HepG2 (cell line): Measurements from ENCODE around the gene LRRC8E. TPM values are rescaled to one million over a fixed set of nuclear protein-coding genes. Genes with fewer than 3 reads are reported as not detected.
A peak's percentile ranks its signal among the peaks of the same experiment; 100 is the strongest.

Experiments
- ATAC-seq: fragments of 200-7000 bp; cut with Tn5 transposase; 3 replicates; pipeline ENCODE4 v1.9.1; 2020; ENCODE audit warnings: mild to moderate bottlenecking, moderate library complexity
- BruUV-seq: library from RNA; stranded (reverse); fragments of 400-500 nt; replicated peaks from 2 replicates; lab custom pipeline; 2021; lab: Mats Ljungman, UMichigan
- CTCF ChIA-PET: fragments of 300-600 bp; formaldehyde crosslinking; extraction: SDS; loops from one replicate; lab custom pipeline; 2021; ENCODE audit warnings: low total read pairs, inconsistent platforms, low intra/inter-chr PET ratio; lab: Yijun Ruan, JAX
- POLR2A ChIA-PET: fragments of 350-600 bp; sonication (Branson Sonifier 250); formaldehyde crosslinking; loops from one replicate; lab custom pipeline; 2020; ENCODE audit warnings: antibody characterized with exemption, inconsistent platforms; lab: Yijun Ruan, JAX
- DNase-seq: peaks from one replicate; pipeline ENCODE4 v3.0.0-alpha.2; 2015; ENCODE audit warnings: low spot score
- FAIRE-seq: peaks from 3 replicates; lab custom pipeline; 2011; peaks lifted over from hg19 to GRCh38; lab: Jason Lieb, UNC
- H2AFZ ChIP-seq: one replicate; pipeline ENCODE4 v1.6.1; 2011; ENCODE audit warnings: low read length, inconsistent platforms
- H3K27ac ChIP-seq: fragments of 300-600 bp; 3 replicates; pipeline ENCODE4 v1.8.0; 2011; ENCODE audit warnings: mixed run types, mild to moderate bottlenecking, mixed read lengths, low read length, inconsistent platforms; ENCODE audit not compliant: insufficient read depth; ENCODE audit errors: extremely low read length
- H3K27me3 ChIP-seq, 2 experiments: fragments of 200-600 bp in 1 of 2; 2 replicates in 1 of 2; 3 replicates in 1 of 2; pipeline versions ENCODE4 v1.6.0 to v1.8.0; 2011; ENCODE audit warnings: low read length in 2 of 2, mild to moderate bottlenecking in 2 of 2, moderate library complexity in 2 of 2, inconsistent platforms in 1 of 2; ENCODE audit not compliant: insufficient read depth in 2 of 2, control insufficient read depth in 1 of 2
- H3K36me3 ChIP-seq, 2 experiments: fragments of 200-600 bp in 1 of 2; replicated peaks in 1 of 2; 2 replicates in 1 of 2; 3 replicates in 1 of 2; pipeline versions ENCODE4 v1.5.1 to v1.8.0; 2011; ENCODE audit warnings: low read length in 2 of 2, inconsistent platforms in 1 of 2; ENCODE audit not compliant: insufficient read depth in 2 of 2, control insufficient read depth in 1 of 2
- H3K4me1 ChIP-seq: 2 replicates; pipeline ENCODE4 v1.5.1; 2012; ENCODE audit warnings: low read length, inconsistent platforms; ENCODE audit not compliant: insufficient read depth
- H3K4me2 ChIP-seq: 2 replicates; pipeline ENCODE4 v1.6.0; 2011; ENCODE audit warnings: low read depth, low read length, inconsistent platforms
- H3K4me3 ChIP-seq, 3 experiments: fragments of 200-600 bp in 1 of 3; sonication (generic), shearing (Covaris generic) in 1 of 3; replicated peaks in 1 of 3; 2 replicates each; pipeline ENCODE4 v1.5.1; 2011 to 2016; ENCODE audit warnings: low read length in 3 of 3, inconsistent platforms in 2 of 3, low read depth in 2 of 3, mild to moderate bottlenecking in 2 of 3, control low read depth in 1 of 3, mixed read lengths in 1 of 3; ENCODE audit not compliant: insufficient read depth in 1 of 3
- H3K79me2 ChIP-seq: one replicate; pipeline ENCODE4 v1.6.1; 2011; ENCODE audit warnings: low read length, inconsistent platforms; ENCODE audit not compliant: insufficient read depth
- H3K9ac ChIP-seq: 2 replicates; pipeline ENCODE4 v1.6.0; 2011; ENCODE audit warnings: mild to moderate bottlenecking, low read depth, low read length, inconsistent platforms; ENCODE audit not compliant: insufficient read depth
- H3K9me3 ChIP-seq: 2 replicates; pipeline ENCODE4 v1.5.1; 2012; ENCODE audit warnings: mild to moderate bottlenecking, low read length
- H4K20me1 ChIP-seq: 2 replicates; pipeline ENCODE4 v1.6.0; 2011; ENCODE audit warnings: inconsistent platforms, mild to moderate bottlenecking, low read length, moderate library complexity; ENCODE audit not compliant: insufficient read depth
- HOMEZ ChIP-seq: IDR thresholded peaks from 2 replicates; pipeline ENCODE4 v1.6.1; 2016; ENCODE audit warnings: low read depth
- IRX3 ChIP-seq: sonication (generic); formaldehyde crosslinking; IDR thresholded peaks from 2 replicates; pipeline ENCODE4 v1.8.1; 2023; ENCODE audit warnings: mild to moderate bottlenecking, low read depth, missing genetic modification reagents, borderline replicate concordance
- RFXAP ChIP-seq: sonication (generic); formaldehyde crosslinking; IDR thresholded peaks from 2 replicates; pipeline ENCODE4 v1.4.0; 2020; ENCODE audit warnings: missing genetic modification reagents, borderline replicate concordance
- ZNF770 ChIP-seq: sonication (generic); formaldehyde crosslinking; IDR thresholded peaks from 2 replicates; pipeline ENCODE4 v1.5.0; 2020; ENCODE audit warnings: mild to moderate bottlenecking, missing genetic modification reagents
- WGBS: methylation state at CpG from one replicate; pipeline ENCODE4 v1.1.6; 2017; ENCODE audit warnings: low lambda C conversion rate; 5-methylcytosine and 5-hydroxymethylcytosine counted together
- in situ Hi-C: cut with HindIII; loops from 2 replicates; pipeline ENCODE4 v1.10.0; 2017; ENCODE audit warnings: low pct_unique_long_range_greater_than_20kb; ENCODE audit not compliant: extremely low pct_ligation_motif_present
- intact Hi-C: fragments of 100-400 bp; cut with micrococcal nuclease; formaldehyde crosslinking; loops from one replicate; pipeline ENCODE4 v1.10.0; 2022; ENCODE audit not compliant: unreplicated experiment
- polyA plus RNA-seq, 8 experiments: library from polyadenylated mRNA; depleted of rRNA in 3 of 8; stranded (reverse) in 7 of 8; unstranded in 1 of 8; fragments of >200 nt; fragmentation: Illumina TruSeq in 4 of 8; extraction: Trizol in 4 of 8; gene quantifications; 2 replicates each; pipeline versions ENCODE4 v1.2.1 to v1.2.3, GENCODE V29; 2011 to 2016; ENCODE audit warnings: low read depth in 4 of 8, missing spikeins in 1 of 8, mixed read lengths in 1 of 8; ENCODE audit not compliant: insufficient read depth in 1 of 8
- total RNA-seq, 5 experiments: library from RNA; depleted of rRNA; stranded (reverse); fragments of >200 nt; fragmentation: Illumina TruSeq; extraction: Trizol; gene quantifications; 2 replicates each; pipeline ENCODE4 v1.2.3, GENCODE V29; 2016; ENCODE audit warnings: low read depth in 1 of 5

The LRRC8E gene
- total and polyA plus RNA-seq, 2 of the 13 experiments (the other 11 are each of a cell fraction or from before 2014, with no cell fraction given) = 8.0 to 10.3 TPM

DNA sequence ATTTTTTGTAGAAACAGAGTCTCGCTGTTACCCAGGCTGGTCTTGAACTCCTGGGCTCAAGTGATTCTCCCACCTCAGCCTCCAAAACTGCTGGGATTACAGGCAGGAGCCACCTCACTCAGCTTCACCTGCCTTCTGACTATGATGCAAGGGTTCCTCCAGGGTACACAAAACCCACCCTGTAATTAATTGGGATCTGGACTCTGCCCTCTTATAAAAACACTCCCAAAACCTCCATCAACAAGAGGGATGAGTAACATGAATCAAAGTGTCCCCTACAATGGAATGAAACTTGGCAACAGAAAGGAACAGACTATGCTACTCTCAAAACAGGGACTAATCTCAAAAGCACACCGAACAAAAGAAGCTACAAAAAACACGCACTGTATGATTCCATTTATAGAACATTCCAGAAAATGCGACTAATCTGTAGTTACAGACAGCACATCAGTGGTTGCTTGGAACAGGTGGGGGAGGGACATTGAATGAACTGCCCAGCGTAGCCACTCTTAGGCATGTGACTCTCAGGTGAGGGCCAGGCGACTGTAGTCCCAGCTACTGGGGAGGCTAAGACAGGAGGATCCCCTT lies 11.0 kb upstream of the LRRC8E start:
- Histone ChIP-seq H3K4me2 (no peak overlapping the region), H2AFZ (no peak overlapping the region), H3K4me3 (no peak overlapping the region), H4K20me1 (no peaks in the 10 kb centered on the region), H3K27me3 (peaks cover 0 to 4% of the 10 kb centered on the region in 2 experiments; a peak in 2 of 5 replicates), H3K27ac (no peak overlapping the region), H3K9me3 (no peaks in the 10 kb centered on the region), H3K9ac (no peak overlapping the region), H3K4me1 (peaks cover 39% of the 10 kb centered on the region), H3K79me2 (no peaks in the 10 kb centered on the region), H3K36me3 (no peaks in the 10 kb centered on the region)
- ChIA-PET CTCF (no interaction called here), POLR2A (no interaction called here)
- DNase-seq (no peak), FAIRE-seq (no peak), ATAC-seq (no peak)
- 55% methylated on average over 6 of the region's 6 CpGs for WGBS
- intact Hi-C loops = loop anchor here (10.0 kb wide), 1 partner anchor 1143 kb away; the partner anchor contains the start of genes GPR108 and TRIP10
- TF ChIP-seq IRX3 (CRISPR knock-in tag) (no peak), RFXAP (CRISPR knock-in tag) (no peak), HOMEZ (CRISPR knock-in tag) (no peak), ZNF770 (CRISPR knock-in tag) (0 out of 2 replicates have a peak, but pooled peaks have one; percentile 41)
- in situ Hi-C loops = no loop called here
- BruUV-seq = no TSS peak
